Tibial nerve (tissue), 4 donors: ENCODE measurements around the gene LANCL1.

Source experiments
- CTCF ChIP-seq, 5 experiments: fragments of 200-600 bp in 3 of 5; fragments of 450-650 bp in 2 of 5; sonication (generic) in 3 of 5; IDR thresholded peaks; one replicate each; pipeline ENCODE4 v1.5.1; 2016 to 2019; ENCODE audit warnings: antibody characterized with exemption in 5 of 5, mild to moderate bottlenecking in 3 of 5, moderate library complexity in 2 of 5
- EP300 ChIP-seq, 2 donors: sonication (generic); formaldehyde crosslinking; IDR thresholded peaks; one replicate each; pipeline ENCODE4 v1.6.1; 2017; ENCODE audit warnings: antibody characterized with exemption in 2 of 2, mild to moderate bottlenecking in 1 of 2
- POLR2A ChIP-seq, 2 donors: fragments of 450-650 bp; IDR thresholded peaks; one replicate each; pipeline ENCODE4 v1.6.1; 2017; ENCODE audit warnings: antibody characterized with exemption in 2 of 2, mild to moderate bottlenecking in 2 of 2, moderate library complexity in 2 of 2

DNA sequence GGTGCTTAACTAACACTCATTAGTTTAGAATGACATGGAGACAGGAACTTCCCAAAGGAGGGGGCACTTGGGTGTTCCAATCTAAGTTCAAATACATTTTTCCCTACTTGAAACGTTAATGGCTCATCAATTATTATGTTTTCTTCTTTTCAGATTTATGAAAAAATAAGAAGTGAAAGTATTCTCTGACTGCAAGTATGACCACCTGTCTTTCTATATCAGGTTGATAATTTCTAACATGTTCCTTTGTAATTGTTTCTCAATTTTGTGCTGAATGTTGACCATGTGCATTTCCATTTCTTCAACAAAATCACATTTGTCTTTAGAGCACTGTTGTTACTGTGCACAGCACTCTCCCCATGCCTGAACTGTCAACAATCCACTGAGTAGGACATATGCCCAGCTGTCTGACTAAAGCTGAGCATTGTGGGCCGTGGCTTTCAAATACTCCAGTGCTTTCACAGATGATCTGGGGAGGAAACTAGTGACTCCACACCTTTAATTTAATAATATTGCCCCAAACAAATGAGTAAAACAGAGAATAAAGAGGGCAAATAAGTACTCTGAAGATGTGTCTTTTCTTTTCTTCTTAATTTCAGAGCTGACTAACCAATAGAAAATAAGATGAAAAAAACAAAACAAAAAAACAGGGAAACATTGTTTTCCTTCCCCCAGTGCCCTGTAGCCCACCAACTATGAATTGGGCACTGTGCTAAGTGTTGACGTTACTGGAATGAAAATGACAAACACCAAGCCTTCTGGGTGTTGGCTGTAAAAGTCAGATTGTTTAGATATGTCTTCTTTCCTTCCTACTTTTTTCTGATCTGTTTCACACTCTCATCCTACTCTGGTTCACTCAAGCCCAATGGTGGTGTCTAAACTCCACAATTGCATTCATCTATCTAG lies 16.0 kb downstream of the LANCL1 start:
- TF ChIP-seq CTCF (IDR thresholded peaks at IDR 0.05): no peak
- TF ChIP-seq POLR2A (IDR thresholded peaks at IDR 0.05): no peak
- no peak for TF ChIP-seq EP300 (IDR thresholded peaks at IDR 0.05)
